Cardiac muscle cell (in vitro differentiated cells and primary cell): Measurements from ENCODE around the gene SETBP1. TPM values are rescaled to one million over a fixed set of nuclear protein-coding genes. Genes with fewer than 3 reads are reported as not detected.

ENCODE experiments used
- DNase-seq, 2 donors: peaks; one replicate each; pipeline versions ENCODE4 v3.0.0 to v3.0.0-alpha.2; 2010 to 2017; ENCODE audit warnings: low read depth in 1 of 2, low spot score in 1 of 2
- H3K27ac ChIP-seq: fragments of 200-600 bp; sonication (generic); 2 replicates; pipeline ENCODE4 v1.5.1; 2016
- H3K27me3 ChIP-seq: fragments of 200-600 bp; sonication (generic); 2 replicates; pipeline ENCODE4 v1.6.0; 2016; ENCODE audit warnings: control low read depth
- H3K36me3 ChIP-seq: fragments of 200-600 bp; sonication (generic); 2 replicates; pipeline ENCODE4 v1.5.1; 2016; ENCODE audit warnings: control low read depth
- H3K4me1 ChIP-seq: fragments of 200-600 bp; sonication (generic); 2 replicates; pipeline ENCODE4 v1.8.1; 2017; ENCODE audit warnings: low read depth, mild to moderate bottlenecking, mixed run types
- H3K4me3 ChIP-seq: fragments of 200-600 bp; sonication (generic); 2 replicates; pipeline ENCODE4 v1.5.1; 2016; ENCODE audit warnings: mild to moderate bottlenecking
- H3K9me3 ChIP-seq: fragments of 200-600 bp; sonication (generic); 2 replicates; pipeline ENCODE4 v1.5.1; 2017; ENCODE audit warnings: low read depth, mild to moderate bottlenecking, control low read depth
- polyA plus RNA-seq: library from polyadenylated mRNA; unstranded; fragments of >200 nt; fragmentation: Nextera tagmentation; extraction: Ambion mirVana; gene quantifications from 2 replicates; pipeline ENCODE4 v1.2.1, GENCODE V29; 2016
- total RNA-seq: library from RNA; depleted of rRNA; stranded (reverse); fragments of >200 nt; gene quantifications from 2 replicates; pipeline ENCODE4 v1.2.3, GENCODE V29; 2016
- TF ChIP-seq, protein P1 (sequence below): IDR thresholded peaks from 2 replicates; pipeline ENCODE4 v1.5.1; 2012; ENCODE audit warnings: low read depth, mild to moderate bottlenecking, low read length

Gene SETBP1
- total and polyA plus RNA-seq, 2 experiments from 2014 or later, result 6.3 to 30.6 TPM

DNA sequence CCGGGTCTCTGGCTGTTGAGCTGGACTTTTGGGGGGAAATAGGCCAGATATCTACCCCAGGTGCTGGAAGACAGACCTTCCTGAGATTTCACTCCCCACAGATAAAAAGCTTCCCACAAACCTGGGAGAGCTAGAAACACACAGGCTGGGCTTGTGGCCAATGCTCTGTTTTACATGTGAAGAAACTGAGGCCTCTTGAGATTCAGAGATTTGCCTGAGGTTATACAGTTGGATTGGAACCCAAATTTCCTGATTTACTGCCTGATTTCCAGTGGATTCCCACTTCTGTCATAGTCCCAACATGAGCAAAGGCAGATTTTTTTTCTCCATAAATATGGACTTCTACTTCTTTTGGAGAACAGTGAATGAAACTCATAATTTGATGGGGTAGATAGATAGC is 360.2 kb downstream of the SETBP1 start:
- TF ChIP-seq, protein P1, sequence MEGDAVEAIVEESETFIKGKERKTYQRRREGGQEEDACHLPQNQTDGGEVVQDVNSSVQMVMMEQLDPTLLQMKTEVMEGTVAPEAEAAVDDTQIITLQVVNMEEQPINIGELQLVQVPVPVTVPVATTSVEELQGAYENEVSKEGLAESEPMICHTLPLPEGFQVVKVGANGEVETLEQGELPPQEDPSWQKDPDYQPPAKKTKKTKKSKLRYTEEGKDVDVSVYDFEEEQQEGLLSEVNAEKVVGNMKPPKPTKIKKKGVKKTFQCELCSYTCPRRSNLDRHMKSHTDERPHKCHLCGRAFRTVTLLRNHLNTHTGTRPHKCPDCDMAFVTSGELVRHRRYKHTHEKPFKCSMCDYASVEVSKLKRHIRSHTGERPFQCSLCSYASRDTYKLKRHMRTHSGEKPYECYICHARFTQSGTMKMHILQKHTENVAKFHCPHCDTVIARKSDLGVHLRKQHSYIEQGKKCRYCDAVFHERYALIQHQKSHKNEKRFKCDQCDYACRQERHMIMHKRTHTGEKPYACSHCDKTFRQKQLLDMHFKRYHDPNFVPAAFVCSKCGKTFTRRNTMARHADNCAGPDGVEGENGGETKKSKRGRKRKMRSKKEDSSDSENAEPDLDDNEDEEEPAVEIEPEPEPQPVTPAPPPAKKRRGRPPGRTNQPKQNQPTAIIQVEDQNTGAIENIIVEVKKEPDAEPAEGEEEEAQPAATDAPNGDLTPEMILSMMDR, result no peak
- H3K4me3 ChIP-seq, result no peak overlapping the region
- H3K9me3 ChIP-seq, result no peaks in the 10 kb centered on the region
- no peaks in the 10 kb centered on the region for H3K27me3 ChIP-seq
- DNase-seq, result no peak
- no peak overlapping the region for H3K27ac ChIP-seq
- H3K4me1 ChIP-seq, result no peaks in the 10 kb centered on the region
- H3K36me3 ChIP-seq, result no peaks in the 10 kb centered on the region

DNA sequence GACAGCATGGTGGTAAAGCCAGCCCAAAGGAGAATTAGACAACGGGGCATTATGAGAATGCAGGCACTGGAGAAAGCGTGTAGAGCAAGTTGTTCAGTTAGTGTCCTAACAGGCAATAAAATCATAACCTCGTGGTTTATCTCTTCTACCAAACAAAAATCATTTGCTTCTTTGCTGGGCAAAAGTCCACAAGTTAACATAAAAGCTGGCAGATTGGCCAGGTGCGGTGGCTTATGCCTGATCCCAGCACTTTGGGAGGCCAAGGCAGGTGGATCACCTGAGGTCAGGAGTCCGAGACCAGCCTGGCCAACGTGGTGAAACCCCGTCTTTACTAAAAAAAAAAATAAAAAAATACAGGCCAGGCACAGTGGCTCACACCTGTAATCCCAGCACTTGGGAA is 364.1 kb downstream of the SETBP1 start:
- Histone ChIP-seq H3K9me3 (no peaks in the 10 kb centered on the region), H3K27me3 (no peaks in the 10 kb centered on the region), H3K36me3 (no peaks in the 10 kb centered on the region), H3K4me3 (no peak overlapping the region), H3K27ac (no peak overlapping the region), H3K4me1 (no peaks in the 10 kb centered on the region)
- no peak for DNase-seq
- TF ChIP-seq, protein P1, result no peak

DNA sequence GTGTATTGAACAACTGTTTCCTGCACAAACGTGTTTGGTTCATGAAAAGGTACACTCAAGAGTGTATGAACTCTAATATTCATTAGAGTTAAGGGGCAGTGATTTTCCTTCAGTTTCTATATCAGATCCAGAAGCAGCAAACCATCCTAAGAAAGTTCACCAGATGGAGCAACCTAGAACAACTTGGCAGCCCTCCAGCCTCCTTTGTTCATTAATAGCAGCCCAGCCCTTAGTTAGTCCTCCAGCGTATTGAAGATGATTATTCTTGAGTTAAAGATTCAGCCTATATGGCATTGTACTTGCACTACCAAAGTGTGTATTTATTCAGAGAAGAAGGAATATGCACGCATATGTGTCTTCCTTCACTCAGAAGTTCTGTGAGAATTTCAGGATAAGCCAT is 365.5 kb downstream of the SETBP1 start:
- H3K36me3 ChIP-seq, result no peaks in the 10 kb centered on the region
- TF ChIP-seq, protein P1, result no peak
- H3K9me3 ChIP-seq, result no peaks in the 10 kb centered on the region
- H3K27ac ChIP-seq, result no peak overlapping the region
- no peaks in the 10 kb centered on the region for H3K4me1 ChIP-seq
- DNase-seq, result no peak
- H3K27me3 ChIP-seq, result no peaks in the 10 kb centered on the region
- no peak overlapping the region for H3K4me3 ChIP-seq

DNA sequence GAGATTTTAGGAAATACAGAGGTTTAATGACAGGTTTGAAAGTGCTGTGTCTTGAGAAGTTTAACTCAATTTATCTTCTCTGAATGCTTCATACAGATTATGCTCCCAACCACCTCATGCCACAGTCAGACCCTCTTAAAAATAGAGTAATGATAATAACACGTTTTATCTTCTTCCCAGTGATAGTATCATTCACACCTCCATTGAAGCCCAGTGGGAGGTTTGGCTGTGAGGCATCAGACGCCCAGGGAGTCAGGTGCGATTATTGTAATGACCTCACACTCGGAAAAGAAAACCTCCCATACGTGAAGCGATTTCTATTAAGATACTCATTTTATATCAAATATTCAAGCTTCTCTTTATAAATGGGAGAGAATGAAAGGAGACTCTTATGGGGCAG is 366.3 kb downstream of the SETBP1 start:
- no peak overlapping the region for H3K27ac ChIP-seq
- TF ChIP-seq, protein P1, result no peak
- H3K9me3 ChIP-seq, result no peaks in the 10 kb centered on the region
- DNase-seq, result no peak
- no peaks in the 10 kb centered on the region for H3K36me3 ChIP-seq
- no peaks in the 10 kb centered on the region for H3K4me1 ChIP-seq
- H3K27me3 ChIP-seq, result no peaks in the 10 kb centered on the region
- H3K4me3 ChIP-seq, result no peak overlapping the region

DNA sequence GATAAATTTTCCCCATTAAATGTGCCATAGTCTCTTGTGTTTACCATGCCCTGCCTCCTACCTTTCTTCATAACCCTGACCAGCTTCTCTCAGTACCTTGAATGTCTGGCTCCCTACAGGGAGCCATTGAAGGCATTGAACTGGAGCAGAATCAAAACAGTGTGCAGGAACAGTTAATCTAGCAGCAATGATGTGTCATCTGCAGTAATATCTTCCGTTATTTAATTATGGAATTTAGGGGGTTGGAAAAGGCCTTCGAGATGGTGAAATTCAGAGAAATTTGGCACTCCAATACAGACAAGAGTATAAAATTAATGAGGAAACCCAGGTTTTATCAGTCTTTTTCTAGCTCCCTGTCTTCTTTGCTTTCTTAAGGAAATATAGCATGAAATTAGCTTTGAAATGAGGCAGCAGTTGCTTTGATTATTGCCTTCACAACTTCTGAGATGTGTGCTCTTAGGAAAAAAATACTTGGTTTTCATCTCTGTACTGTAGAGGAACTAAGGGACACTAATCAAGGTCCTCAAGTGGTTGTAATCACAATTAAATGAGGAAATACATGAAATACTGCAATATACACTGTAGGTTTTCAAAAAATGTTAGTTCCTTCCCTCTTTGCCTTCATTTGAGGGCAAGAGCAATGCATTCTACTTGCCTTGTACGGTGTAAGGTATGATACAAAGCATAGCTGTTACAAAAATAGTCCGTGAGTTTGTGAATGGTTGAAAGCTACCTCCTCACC is 369.1 kb downstream of the SETBP1 start:
- TF ChIP-seq, protein P1, result no peak
- no peak overlapping the region for H3K27ac ChIP-seq
- peak in 1 of 2 donors; percentile 34 for DNase-seq
- no peaks in the 10 kb centered on the region for H3K4me1 ChIP-seq
- no peak overlapping the region for H3K4me3 ChIP-seq
- H3K9me3 ChIP-seq, result no peaks in the 10 kb centered on the region
- no peaks in the 10 kb centered on the region for H3K36me3 ChIP-seq
- H3K27me3 ChIP-seq, result no peaks in the 10 kb centered on the region
